Suppressor macrophage (primary cell): ENCODE measurements around the gene WDR74.
"Not testable (repeated sequence)": the region's sequence is repeated elsewhere in the genome, so short reads cannot be mapped to it uniquely, and the experiment has no call there.

ENCODE experiments used
- DNase-seq, 4 experiments: peaks; one replicate each; pipeline ENCODE4 v3.0.0-alpha.2; 2020 to 2022
- total RNA-seq, 17 experiments: gene quantifications; one replicate each; lab custom pipeline; 2026; ENCODE audit warnings: mixed read lengths in 6 of 17, inconsistent platforms in 3 of 17; lab: John Stamatoyannopoulos, UW

Gene WDR74
- total RNA-seq: 8.2 to 31.3 (median 14.6) reads per million in 17 experiments

- peak; percentile 96 to 97 (median 97) for DNase-seq
These were observed at the start of gene WDR74 for GRCh38 chr11:62839050-62839945. Gene WDR74 (minus strand): TSS chr11:62839590. CDS start chr11:62839570, 20 bp downstream.

GRCh38 chr11:62889126-62889483 lies 49.7 kb upstream of the WDR74 start:
- no peak for DNase-seq

GRCh38 chr11:62888406-62888805 lies 49.0 kb upstream of the WDR74 start:
- DNase-seq: no peak

DNA sequence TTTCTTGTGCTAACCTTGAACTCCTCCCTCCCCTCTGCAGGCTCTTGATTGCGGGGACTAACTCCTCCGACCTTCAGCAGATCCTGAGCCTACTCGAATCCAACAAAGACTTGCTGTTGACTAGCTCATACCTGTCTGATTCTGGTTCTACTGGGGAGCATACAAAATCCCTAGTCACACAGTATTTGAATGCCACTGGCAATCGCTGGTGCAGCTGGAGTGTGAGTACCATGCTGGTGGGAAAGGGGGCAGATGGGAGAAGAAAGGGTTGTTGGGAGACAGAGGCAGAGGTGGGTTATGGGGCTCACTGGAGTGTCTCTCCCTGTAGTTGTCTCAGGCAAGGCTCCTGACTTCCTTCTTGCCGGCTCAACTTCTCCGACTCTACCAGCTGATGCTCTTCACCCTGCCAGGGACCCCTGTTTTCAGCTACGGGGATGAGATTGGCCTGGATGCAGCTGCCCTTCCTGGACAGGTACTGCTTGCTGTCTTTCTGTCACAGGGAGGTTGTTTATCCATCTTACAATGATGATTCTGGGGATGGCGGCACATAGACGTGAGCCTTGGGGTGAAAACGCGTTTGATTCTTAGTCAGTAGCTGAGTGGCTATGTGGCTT lies 45.9 kb upstream of the WDR74 start:
- no peak for DNase-seq

DNA sequence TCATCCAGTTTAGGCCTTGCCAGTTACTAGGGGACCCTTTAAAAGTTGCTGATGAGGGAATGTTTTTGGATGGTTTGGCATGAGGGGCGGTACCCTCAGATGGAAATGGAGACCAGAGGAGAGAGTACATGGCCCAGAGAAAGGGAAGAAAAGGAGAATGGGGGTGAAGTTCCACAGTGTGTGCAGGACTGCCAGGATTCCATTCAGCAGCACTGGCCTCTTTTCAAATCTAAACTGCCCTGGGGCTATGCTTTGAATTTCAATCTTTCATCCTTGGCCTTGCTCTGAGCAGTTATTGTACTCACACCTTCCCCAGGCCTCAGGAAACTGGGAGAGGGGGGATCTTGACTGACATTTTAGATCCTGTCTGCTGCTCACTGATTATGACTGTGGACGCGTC lies 44.3 kb upstream of the WDR74 start:
- DNase-seq: no peak

GRCh38 chr11:62882788-62883501 lies 43.6 kb upstream of the WDR74 start:
- DNase-seq: peak in 2 of 4 experiments; percentile 42 to 44

- DNase-seq: peak in 1 of 4 experiments; percentile 28
These were observed 43.0 kb upstream of the WDR74 start for GRCh38 chr11:62882431-62882749.

DNA sequence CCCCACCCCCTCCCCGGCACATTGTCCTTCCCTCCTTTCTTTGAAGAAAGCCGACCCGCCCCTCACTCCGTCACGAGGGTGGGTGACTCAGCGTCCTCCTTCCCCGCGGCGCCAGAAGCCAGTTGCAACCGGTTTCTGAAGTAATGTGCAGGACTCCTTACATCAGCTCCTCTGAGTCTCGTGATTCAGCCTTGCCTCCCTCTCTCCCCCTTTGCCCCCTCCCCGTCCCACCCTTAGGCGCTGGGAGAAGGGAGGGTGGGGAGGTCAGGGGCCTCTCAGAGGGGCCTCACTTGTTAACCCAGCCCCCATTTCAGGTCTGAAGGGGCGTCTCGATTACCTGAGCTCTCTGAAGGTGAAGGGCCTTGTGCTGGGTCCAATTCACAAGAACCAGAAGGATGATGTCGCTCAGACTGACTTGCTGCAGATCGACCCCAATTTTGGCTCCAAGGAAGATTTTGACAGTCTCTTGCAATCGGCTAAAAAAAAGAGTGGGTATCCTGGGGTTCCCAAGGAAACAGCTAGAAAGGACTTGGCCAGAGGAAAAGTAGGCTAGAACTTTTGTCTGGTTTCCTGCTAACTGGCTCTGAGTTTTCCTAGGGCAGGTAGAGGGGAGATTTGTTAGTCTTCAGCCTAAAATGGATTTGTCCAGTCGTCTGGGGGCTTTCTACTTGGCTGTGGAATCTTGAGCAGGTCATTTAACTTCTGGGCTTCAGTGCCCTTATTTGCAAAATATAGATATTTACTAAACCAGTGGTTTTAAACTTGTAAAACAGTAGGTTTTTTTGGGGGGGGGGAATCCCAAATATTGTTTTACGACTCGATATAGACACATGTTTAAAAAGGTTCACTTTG lies 42.4 kb upstream of the WDR74 start:
- DNase-seq: peak; percentile 97 to 98 (median 98)

GRCh38 chr11:62880803-62881578 lies 41.6 kb upstream of the WDR74 start, which contains the start of gene SLC3A2:
Gene SLC3A2 (plus strand): TSS chr11:62880896. CDS start chr11:62881024, 128 bp downstream.
- DNase-seq: peak; percentile 89 to 96 (median 92)

DNA sequence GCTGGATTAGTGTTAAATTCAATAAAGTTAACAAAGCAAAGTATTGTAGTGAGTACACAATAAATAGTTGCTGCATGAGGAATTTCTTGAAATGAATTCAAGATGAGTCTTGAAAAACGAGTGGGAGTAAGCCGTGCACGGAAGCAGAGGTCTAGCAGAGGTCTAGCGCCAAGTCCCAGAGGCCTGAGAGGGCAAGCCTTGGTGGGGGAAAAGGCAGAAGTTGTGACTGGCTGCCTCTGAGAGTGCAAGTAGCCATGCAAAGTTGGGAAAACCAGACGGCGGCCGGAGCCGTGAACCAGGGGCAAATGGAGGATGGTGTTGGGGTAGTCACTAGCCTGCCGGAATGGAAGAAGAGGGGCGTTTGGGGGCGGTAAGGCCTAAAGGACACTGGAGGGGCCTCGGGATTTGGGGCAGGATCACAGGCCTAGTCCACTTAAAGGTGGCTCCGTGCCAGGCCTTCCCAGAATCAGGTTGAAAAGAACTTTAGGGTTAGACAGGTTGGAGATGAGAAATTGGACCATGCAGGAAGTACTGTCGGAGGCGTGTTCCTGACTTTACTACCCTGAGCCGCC lies 40.9 kb upstream of the WDR74 start:
- DNase-seq: peak; percentile 75 to 88 (median 86)

GRCh38 chr11:62879235-62879978 lies 40.0 kb upstream of the WDR74 start:
- DNase-seq: no peak

DNA sequence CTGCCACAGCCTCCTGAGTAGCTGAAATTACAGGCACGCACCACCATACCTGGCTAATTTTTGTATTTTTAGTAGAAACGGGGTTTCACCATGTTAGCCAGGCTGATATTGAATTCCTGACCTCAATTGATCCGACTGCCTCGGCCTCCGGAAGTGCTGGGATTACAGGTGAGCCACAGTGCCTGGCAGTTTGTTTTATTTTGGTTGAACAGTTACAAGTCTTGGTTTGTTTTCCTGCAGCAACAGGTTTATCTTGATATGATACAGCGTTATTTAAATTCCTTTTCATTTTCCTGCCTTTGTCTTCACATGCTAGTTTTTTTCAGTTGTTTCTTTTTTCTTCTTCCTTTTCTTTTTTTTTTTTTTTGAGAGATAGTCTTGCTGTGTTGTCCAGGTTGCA lies 37.3 kb upstream of the WDR74 start:
- DNase-seq: no peak

GRCh38 chr11:62875698-62876478 lies 36.5 kb upstream of the WDR74 start:
- no peak for DNase-seq

DNA sequence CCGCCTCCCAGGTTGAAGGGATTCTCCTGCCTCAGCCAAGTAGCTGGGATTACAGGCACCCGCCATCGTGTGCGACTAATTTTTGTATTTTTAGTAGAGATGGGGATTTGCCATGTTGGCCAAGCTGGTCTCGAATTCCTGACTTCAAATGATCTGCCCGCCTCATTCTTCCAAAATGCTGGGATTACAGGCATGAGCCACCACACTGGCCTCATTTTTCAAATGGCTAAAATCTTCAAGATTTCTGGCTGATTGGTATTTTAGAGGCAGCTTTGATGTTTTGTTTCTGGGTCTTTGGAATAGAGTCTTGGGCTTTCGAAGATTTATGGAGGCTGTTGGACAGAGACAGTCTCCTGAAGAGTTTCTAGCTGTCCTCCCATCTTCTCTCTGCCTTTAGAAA lies 35.5 kb upstream of the WDR74 start:
- no peak for DNase-seq

- DNase-seq: peak in 1 of 4 experiments; percentile 18
These were observed 26.2 kb upstream of the WDR74 start for GRCh38 chr11:62865635-62866034.

DNA sequence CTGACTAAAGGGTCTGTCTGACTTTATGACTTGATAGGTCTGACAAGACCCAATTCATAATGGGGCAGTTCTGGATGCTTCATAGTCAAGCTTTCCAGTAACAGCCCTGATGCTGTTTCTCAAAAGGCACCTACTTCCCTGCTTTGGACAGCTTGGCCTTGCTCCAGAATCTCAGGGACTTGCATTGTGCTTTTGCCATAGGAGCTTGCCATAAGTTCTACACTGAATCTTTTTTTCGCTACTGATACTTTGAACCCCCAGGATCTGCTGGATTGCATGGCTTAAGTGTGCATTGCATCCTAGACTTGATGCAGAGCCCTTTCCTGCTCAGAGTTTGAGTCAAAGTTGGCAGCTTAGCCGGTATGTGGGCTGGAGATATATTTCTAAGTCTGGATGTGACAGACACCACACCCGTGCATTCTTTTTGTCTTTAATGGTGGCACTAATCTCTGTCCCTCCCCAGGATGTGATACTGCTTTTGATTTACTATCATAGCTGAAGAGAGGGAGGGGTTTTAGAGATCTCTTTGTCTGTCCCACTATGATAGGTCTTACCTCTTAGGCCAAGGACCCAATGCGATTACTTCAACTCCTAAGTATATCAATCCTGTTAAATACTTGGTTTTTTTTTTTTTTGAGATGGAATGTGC lies 24.4 kb upstream of the WDR74 start:
- no peak for DNase-seq

DNA sequence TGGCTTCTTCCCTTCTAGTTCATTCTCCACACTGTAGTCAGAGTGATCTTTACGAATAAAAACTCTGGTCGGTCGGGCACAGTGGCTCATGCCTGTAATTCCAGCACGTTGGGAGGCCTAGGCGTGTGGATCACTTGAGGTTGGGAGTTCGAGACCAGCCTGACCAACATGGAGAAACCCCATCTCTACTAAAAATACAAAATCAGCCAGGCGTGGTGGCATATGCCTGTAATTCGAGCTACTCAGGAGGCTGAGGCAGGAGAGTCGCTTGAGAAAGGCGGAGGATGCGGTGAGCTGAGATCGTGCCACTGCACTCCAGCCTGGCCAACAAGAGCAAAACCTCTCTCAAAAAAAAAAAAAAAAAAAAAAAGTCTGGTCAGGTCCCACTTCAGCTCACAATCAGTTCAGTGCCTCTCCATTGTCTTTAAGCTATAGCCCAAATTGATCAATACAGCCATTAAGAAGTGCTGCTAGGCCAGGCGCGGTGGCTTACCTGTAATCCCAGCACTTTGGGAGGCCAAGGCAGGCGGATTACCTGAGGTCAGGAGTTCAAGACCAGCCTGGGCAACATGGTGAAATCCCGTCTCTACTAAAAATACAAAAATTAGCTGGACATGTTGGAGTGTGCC lies 22.3 kb upstream of the WDR74 start:
- DNase-seq: not testable (repeated sequence)

GRCh38 chr11:62860835-62861563 lies 21.6 kb upstream of the WDR74 start:
- no peak for DNase-seq
